ENCODE results near the gene CD14.
"Not testable (repeated sequence)": the region's sequence is repeated elsewhere in the genome, so short reads cannot be mapped to it uniquely, and the experiment has no call there.

Gene CD14

GRCh38 chr5:140630292-140631035 is 2.5 kb downstream of the CD14 start:
- H3K9me2 ChIP-seq (ENCODE audit: low read depth, low read length), result no peaks in the 10 kb centered on the region
- no peak overlapping the region for H3K4me3 ChIP-seq (ENCODE audit: low read depth, low read length, poor library complexity, severe bottlenecking)
- no peaks in the 10 kb centered on the region for H3K36me3 ChIP-seq (ENCODE audit: insufficient read depth, low read length)
- no peak overlapping the region for H3K9ac ChIP-seq (ENCODE audit: low read length)
- H3K4me2 ChIP-seq (ENCODE audit: low read length), result no peak overlapping the region
- H3K79me2 ChIP-seq (ENCODE audit: insufficient read depth, low read length), result no peaks in the 10 kb centered on the region
- no peak overlapping the region for H2AFZ ChIP-seq (ENCODE audit: low read length)
- H3F3A ChIP-seq (ENCODE audit: insufficient read depth, low read length), result no peaks in the 10 kb centered on the region
- H3K9me3 ChIP-seq (ENCODE audit: low read length), result peaks cover 8% of the 10 kb centered on the region
- peaks cover 16% of the 10 kb centered on the region for H3K4me1 ChIP-seq (ENCODE audit: insufficient read depth, low read length, severe bottlenecking)
- H3K27me3 ChIP-seq (ENCODE audit: insufficient read depth, low read length), result peaks cover 6% of the 10 kb centered on the region; the same call in 1 of the 2 replicates
- TF ChIP-seq EZH2 (IDR thresholded peaks at IDR 0.05; ENCODE audit: borderline replicate concordance, low read length) (no peak), CTCF (IDR thresholded peaks at IDR 0.05; ENCODE audit: low read length) (no peak)
- H3K27ac ChIP-seq (ENCODE audit: low read depth, low read length, poor library complexity, severe bottlenecking), result no peak overlapping the region
- H4K20me1 ChIP-seq (ENCODE audit: insufficient read depth, low read length), result no peaks in the 10 kb centered on the region

GRCh38 chr5:140628711-140629110 is 4.3 kb downstream of the CD14 start:
- Histone ChIP-seq H3K4me2 (ENCODE audit: low read length) (no peak overlapping the region), H3K4me3 (ENCODE audit: low read depth, low read length, poor library complexity, severe bottlenecking) (no peak overlapping the region)
- no peak for TF ChIP-seq EZH2 (IDR thresholded peaks at IDR 0.05; ENCODE audit: borderline replicate concordance, low read length)
- no peak for TF ChIP-seq CTCF (IDR thresholded peaks at IDR 0.05; ENCODE audit: low read length)

DNA sequence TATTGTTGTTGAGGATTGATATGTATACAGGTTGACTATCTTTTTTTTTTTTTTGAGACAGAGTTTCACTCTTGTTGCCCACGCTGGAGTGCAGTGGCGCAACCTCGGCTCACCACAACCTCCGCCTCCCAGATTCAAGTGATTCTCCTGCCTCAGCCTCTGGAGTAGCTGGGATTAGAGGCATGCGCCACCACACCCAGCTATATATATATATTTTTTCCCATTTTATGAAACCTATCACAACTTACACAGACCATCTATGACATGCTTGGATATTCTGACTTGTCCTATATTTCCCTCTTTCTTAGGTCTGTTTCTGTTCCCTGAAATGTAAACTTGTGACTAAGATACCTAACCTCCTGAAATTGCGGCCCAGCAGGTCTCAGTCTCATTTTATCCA is 5.0 kb downstream of the CD14 start:
- no peaks in the 10 kb centered on the region for H3K36me3 ChIP-seq (ENCODE audit: insufficient read depth, low read length)
- H3K27me3 ChIP-seq (ENCODE audit: insufficient read depth, low read length), result peaks cover 6% of the 10 kb centered on the region; the same call in 1 of the 2 replicates
- peaks cover 8% of the 10 kb centered on the region for H3K9me3 ChIP-seq (ENCODE audit: low read length)
- no peaks in the 10 kb centered on the region for H4K20me1 ChIP-seq (ENCODE audit: insufficient read depth, low read length)
- H2AFZ ChIP-seq (ENCODE audit: low read length), result no peak overlapping the region
- H3K79me2 ChIP-seq (ENCODE audit: insufficient read depth, low read length), result no peaks in the 10 kb centered on the region
- H3K4me2 ChIP-seq (ENCODE audit: low read length), result no peak overlapping the region
- no peaks in the 10 kb centered on the region for H3K9me2 ChIP-seq (ENCODE audit: low read depth, low read length)
- H3F3A ChIP-seq (ENCODE audit: insufficient read depth, low read length), result no peaks in the 10 kb centered on the region
- H3K27ac ChIP-seq (ENCODE audit: low read depth, low read length, poor library complexity, severe bottlenecking), result no peak overlapping the region
- no peak for TF ChIP-seq CTCF (IDR thresholded peaks at IDR 0.05; ENCODE audit: low read length)
- TF ChIP-seq EZH2 (IDR thresholded peaks at IDR 0.05; ENCODE audit: borderline replicate concordance, low read length), result no peak
- H3K9ac ChIP-seq (ENCODE audit: low read length), result no peak overlapping the region
- peaks cover 12% of the 10 kb centered on the region for H3K4me1 ChIP-seq (ENCODE audit: insufficient read depth, low read length, severe bottlenecking)
- no peak overlapping the region for H3K4me3 ChIP-seq (ENCODE audit: low read depth, low read length, poor library complexity, severe bottlenecking)

More at GRCh38 chr5:140628711-140629110, 4.3 kb downstream of the CD14 start:
- H3K36me3 ChIP-seq (ENCODE audit: insufficient read depth, low read length), result no peaks in the 10 kb centered on the region
- no peaks in the 10 kb centered on the region for H4K20me1 ChIP-seq (ENCODE audit: insufficient read depth, low read length)
- H3F3A ChIP-seq (ENCODE audit: insufficient read depth, low read length), result no peaks in the 10 kb centered on the region
- peaks cover 6% of the 10 kb centered on the region; the same call in 1 of the 2 replicates for H3K27me3 ChIP-seq (ENCODE audit: insufficient read depth, low read length)
- peaks cover 8% of the 10 kb centered on the region for H3K9me3 ChIP-seq (ENCODE audit: low read length)
- H3K9me2 ChIP-seq (ENCODE audit: low read depth, low read length), result no peaks in the 10 kb centered on the region
- no peaks in the 10 kb centered on the region for H3K79me2 ChIP-seq (ENCODE audit: insufficient read depth, low read length)
- H3K9ac ChIP-seq (ENCODE audit: low read length), result no peak overlapping the region
- H2AFZ ChIP-seq (ENCODE audit: low read length), result no peak overlapping the region
- no peak overlapping the region for H3K27ac ChIP-seq (ENCODE audit: low read depth, low read length, poor library complexity, severe bottlenecking)
- H3K4me1 ChIP-seq (ENCODE audit: insufficient read depth, low read length, severe bottlenecking), result peaks cover 16% of the 10 kb centered on the region

GRCh38 chr5:140624886-140625285 is 8.1 kb downstream of the CD14 start:
- H3K79me2 ChIP-seq (ENCODE audit: insufficient read depth, low read length); H3K36me3 ChIP-seq (ENCODE audit: insufficient read depth, low read length); H3K4me2 ChIP-seq (ENCODE audit: low read length); H3F3A ChIP-seq (ENCODE audit: insufficient read depth, low read length); H3K27ac ChIP-seq (ENCODE audit: low read depth, low read length, poor library complexity, severe bottlenecking); H3K9ac ChIP-seq (ENCODE audit: low read length); H3K9me3 ChIP-seq (ENCODE audit: low read length); H3K27me3 ChIP-seq (ENCODE audit: insufficient read depth, low read length); H4K20me1 ChIP-seq (ENCODE audit: insufficient read depth, low read length); H3K4me3 ChIP-seq (ENCODE audit: low read depth, low read length, poor library complexity, severe bottlenecking); H3K9me2 ChIP-seq (ENCODE audit: low read depth, low read length); H2AFZ ChIP-seq (ENCODE audit: low read length); H3K4me1 ChIP-seq (ENCODE audit: insufficient read depth, low read length, severe bottlenecking): not testable (repeated sequence)

- H3K9me2 ChIP-seq (ENCODE audit: low read depth, low read length); H3K27ac ChIP-seq (ENCODE audit: low read depth, low read length, poor library complexity, severe bottlenecking); H3K9ac ChIP-seq (ENCODE audit: low read length); H2AFZ ChIP-seq (ENCODE audit: low read length); H3K9me3 ChIP-seq (ENCODE audit: low read length); H3F3A ChIP-seq (ENCODE audit: insufficient read depth, low read length); H3K4me3 ChIP-seq (ENCODE audit: low read depth, low read length, poor library complexity, severe bottlenecking); H3K4me1 ChIP-seq (ENCODE audit: insufficient read depth, low read length, severe bottlenecking); H3K36me3 ChIP-seq (ENCODE audit: insufficient read depth, low read length); H3K79me2 ChIP-seq (ENCODE audit: insufficient read depth, low read length); H3K4me2 ChIP-seq (ENCODE audit: low read length); H4K20me1 ChIP-seq (ENCODE audit: insufficient read depth, low read length); H3K27me3 ChIP-seq (ENCODE audit: insufficient read depth, low read length): not testable (repeated sequence)
Measured at GRCh38 chr5:140623061-140623460, 9.9 kb downstream of the CD14 start.

Data from OCI-LY1 (cell line).